ENCODE measurements around the gene C10orf88. TPM values are rescaled to one million over a fixed set of nuclear protein-coding genes. Genes with fewer than 3 reads are reported as not detected.

The C10orf88 gene
- total RNA-seq, 2 donors from 2014 or later: 3.0 to 51.0 TPM

DNA sequence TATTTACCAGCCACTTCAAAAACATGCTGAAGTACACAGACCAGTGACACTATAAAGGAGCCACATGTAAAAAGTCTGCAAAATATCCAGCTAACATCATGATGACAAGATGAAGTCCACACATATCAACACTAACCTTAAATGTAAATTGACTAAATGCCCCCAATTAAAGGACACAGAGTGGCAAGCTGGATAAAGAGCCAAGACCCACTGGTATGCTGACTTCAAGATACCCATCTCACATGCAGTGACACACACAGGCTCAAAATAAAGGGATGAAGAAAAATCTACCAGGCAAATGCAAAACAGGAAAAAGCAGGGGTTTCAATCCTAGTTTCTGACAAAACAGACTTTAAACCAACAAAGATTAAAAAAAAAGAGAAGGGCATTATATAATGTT lies 12.9 kb upstream of the C10orf88 start:
- no peaks in the 10 kb centered on the region for H3K4me1 ChIP-seq (ENCODE audit: control insufficient read depth in 1 of 2, low read depth in 2 of 2)
- H3K36me3 ChIP-seq: no peaks in the 10 kb centered on the region
- no peaks in the 10 kb centered on the region for H3K27me3 ChIP-seq (replicated peaks; ENCODE audit: insufficient read depth)
- TF ChIP-seq CTCF (IDR thresholded peaks at IDR 0.05): no peak
- peaks cover 14% of the 10 kb centered on the region for H3K9me3 ChIP-seq
- ATAC-seq (ENCODE audit: insufficient number of reproducible peaks, low FRiP score, low read depth): no peak
- no peak for DNase-seq (ENCODE audit: low spot score)
- no peak overlapping the region for H3K4me3 ChIP-seq
- H3K27ac ChIP-seq: no peak overlapping the region

DNA sequence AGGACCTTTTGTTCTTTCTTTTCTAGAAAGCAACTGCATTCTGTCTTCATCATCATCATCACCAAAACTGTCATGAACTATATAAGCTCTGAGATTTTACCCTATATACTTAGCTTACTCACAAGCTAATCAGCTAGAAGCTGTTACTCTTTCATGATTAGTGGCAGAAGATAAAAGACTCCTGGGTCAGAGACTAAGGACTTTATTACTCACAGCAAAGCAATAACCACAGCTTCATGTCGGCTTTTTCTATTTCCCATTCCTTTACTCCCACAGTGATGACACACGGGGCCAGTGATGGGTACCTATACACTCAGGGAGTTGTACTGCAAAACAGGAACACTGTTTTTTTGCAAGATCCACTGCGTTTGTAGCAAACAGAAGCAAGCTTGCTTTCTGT lies 8.4 kb upstream of the C10orf88 start:
- Histone ChIP-seq H3K36me3 (no peaks in the 10 kb centered on the region), H3K27ac (no peak overlapping the region), H3K27me3 (replicated peaks; ENCODE audit: insufficient read depth) (no peaks in the 10 kb centered on the region), H3K4me1 (ENCODE audit: control insufficient read depth in 1 of 2, low read depth in 2 of 2) (no peaks in the 10 kb centered on the region), H3K9me3 (peaks cover 9% of the 10 kb centered on the region), H3K4me3 (no peak overlapping the region)
- no peak for DNase-seq (ENCODE audit: low spot score)
- no peak for TF ChIP-seq CTCF (IDR thresholded peaks at IDR 0.05)
- ATAC-seq (ENCODE audit: insufficient number of reproducible peaks, low FRiP score, low read depth): no peak

DNA sequence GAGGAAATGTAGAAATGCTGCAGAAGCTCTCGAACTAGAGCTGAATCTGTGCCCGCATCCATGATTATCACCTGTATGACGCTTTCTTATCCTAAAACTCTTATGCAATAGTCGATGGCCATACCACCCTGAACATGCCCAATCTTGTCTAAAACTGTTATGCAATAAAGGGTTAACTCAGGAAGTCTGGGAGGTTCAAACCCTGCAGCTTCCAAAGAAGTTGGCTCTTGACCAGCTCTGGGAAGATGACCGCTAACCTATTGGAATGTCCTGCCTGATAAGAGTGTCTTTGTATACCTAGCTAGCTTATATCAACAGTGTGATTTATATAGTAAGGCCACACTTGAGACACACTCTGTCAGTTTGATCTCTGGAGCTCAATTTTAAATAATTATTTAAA lies 3.4 kb upstream of the C10orf88 start:
- TF ChIP-seq CTCF (IDR thresholded peaks at IDR 0.05): no peak

DNA sequence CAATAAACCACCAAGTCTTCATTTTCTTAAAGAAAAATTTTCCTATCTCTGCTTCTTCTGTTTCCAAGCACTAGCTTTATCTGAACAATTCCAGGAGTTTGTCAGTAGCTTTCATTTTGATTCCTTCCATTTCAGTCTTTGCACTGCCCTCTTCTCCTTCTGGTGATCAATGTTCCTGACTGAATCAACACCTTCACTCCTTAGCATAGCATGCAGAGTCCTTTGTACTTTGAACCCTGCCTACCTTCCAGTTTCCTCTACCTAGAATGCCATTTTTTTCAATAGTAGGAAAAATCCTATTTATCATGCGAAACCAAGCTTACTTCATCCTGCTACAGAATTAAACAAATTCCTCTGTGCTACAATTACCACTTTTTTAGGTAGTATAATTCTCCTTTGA lies 1.9 kb upstream of the C10orf88 start:
- no peaks in the 10 kb centered on the region for H3K9me3 ChIP-seq
- no peak overlapping the region for H3K4me3 ChIP-seq
- ATAC-seq (ENCODE audit: insufficient number of reproducible peaks, low FRiP score, low read depth): no peak
- H3K27me3 ChIP-seq (replicated peaks; ENCODE audit: insufficient read depth): no peaks in the 10 kb centered on the region
- no peak overlapping the region for H3K27ac ChIP-seq
- peaks cover 20 to 23% of the 10 kb centered on the region in 2 donors for H3K4me1 ChIP-seq (ENCODE audit: control insufficient read depth in 1 of 2, low read depth in 2 of 2)
- DNase-seq (ENCODE audit: low spot score): no peak
- no peak for TF ChIP-seq CTCF (IDR thresholded peaks at IDR 0.05)
- H3K36me3 ChIP-seq: no peaks in the 10 kb centered on the region

More for the DNA sequence above, 3.4 kb upstream of the C10orf88 start:
- Histone ChIP-seq H3K9me3 (no peaks in the 10 kb centered on the region), H3K27me3 (replicated peaks; ENCODE audit: insufficient read depth) (no peaks in the 10 kb centered on the region), H3K4me3 (no peak overlapping the region), H3K27ac (no peak overlapping the region), H3K36me3 (no peaks in the 10 kb centered on the region), H3K4me1 (ENCODE audit: control insufficient read depth in 1 of 2, low read depth in 2 of 2) (peaks cover 14 to 17% of the 10 kb centered on the region in 2 donors)
- ATAC-seq (ENCODE audit: insufficient number of reproducible peaks, low FRiP score, low read depth) (no peak), DNase-seq (ENCODE audit: low spot score) (no peak)

DNA sequence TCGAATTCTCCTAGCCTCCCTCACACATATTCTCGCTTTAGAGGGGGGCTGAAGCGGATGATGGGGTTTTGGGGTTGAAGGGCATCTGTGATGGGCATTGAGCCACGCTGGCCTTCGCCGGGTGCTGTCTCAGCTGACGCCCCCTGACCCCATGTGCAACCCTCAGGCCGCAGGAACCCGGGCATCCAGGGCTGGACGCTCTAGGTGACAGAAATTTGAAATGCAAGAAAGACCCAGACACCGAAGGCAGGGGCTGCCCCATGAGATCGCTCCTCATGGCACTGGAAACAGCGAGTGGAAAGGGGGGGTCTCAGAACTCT lies 664 bp upstream of the C10orf88 start:
- no peak for DNase-seq (ENCODE audit: low spot score)
- TF ChIP-seq CTCF (IDR thresholded peaks at IDR 0.05): no peak
- no peak for ATAC-seq (ENCODE audit: insufficient number of reproducible peaks, low FRiP score, low read depth)
- Histone ChIP-seq H3K9me3 (no peaks in the 10 kb centered on the region), H3K36me3 (no peaks in the 10 kb centered on the region), H3K27me3 (replicated peaks; ENCODE audit: insufficient read depth) (no peaks in the 10 kb centered on the region), H3K27ac (no peak overlapping the region), H3K4me3 (peak overlapping the region; percentile 87), H3K4me1 (ENCODE audit: control insufficient read depth in 1 of 2, low read depth in 2 of 2) (peaks cover 22 to 23% of the 10 kb centered on the region in 2 donors)

Data from thoracic aorta (tissue), 2 donors.